NCI-H2227 (cell line): ENCODE measurements around the gene SGPP1.
"Not testable (repeated sequence)": the region's sequence is repeated elsewhere in the genome, so short reads cannot be mapped to it uniquely, and the experiment has no call there.

Experiments
- DNase-seq: peaks from one replicate; lab custom pipeline; 2025; ENCODE audit not compliant: unreplicated experiment; lab: John Stamatoyannopoulos, UW

SGPP1 gene

DNA sequence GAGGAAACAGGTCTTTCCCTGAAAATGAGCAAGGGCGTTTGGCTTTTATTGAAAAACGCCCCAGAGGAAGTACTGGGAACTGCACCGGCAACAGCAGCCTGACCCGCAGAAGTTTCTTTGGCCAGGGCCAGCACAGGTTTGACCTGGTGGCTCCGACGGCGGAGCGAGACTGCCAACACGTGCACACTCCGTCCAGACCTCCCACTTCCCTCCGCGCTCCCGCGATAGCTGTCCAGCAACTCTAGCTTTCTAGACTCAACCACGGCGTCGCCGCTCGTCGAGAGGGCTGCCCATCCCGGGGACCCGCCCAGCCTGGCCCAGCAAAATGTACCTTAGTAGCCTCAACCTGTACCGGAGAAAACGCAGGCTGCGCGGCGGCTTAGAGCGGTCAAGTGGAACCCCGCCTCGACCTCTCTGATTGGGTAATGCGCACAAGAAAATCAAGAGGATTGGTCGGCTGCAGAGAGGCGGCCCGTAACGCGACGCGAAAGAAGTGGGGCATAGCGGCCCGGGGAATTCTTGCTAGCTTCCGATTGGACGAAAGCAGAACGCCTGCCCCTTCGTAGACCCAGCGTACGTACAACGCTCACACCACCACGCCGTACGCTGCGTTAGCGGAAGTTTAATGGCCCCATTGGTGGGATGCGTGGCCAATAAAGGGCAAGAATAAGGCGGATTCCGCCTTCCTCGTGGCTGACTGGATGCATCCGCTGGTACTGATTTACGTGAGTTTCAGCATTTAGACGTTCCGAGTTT lies 86.2 kb downstream of the SGPP1 start, which contains the start of gene WDR89:
Gene WDR89, minus strand, starts transcription at position 399 of the 756 bp plus-strand sequence. CDS start 41,929 bp downstream, outside the sequence.
- DNase-seq = peak; percentile 99

GRCh38 chr14:63638493-63638892 lies 89.4 kb downstream of the SGPP1 start:
- no peak for DNase-seq

- DNase-seq = not testable (repeated sequence)
Measured at GRCh38 chr14:63636094-63636635, 91.7 kb downstream of the SGPP1 start.
